ENCODE results near the gene TOX2. TPM values are rescaled to one million over a fixed set of nuclear protein-coding genes. Genes with fewer than 3 reads are reported as not detected.

Gene TOX2
- total and polyA plus RNA-seq, 2 of the 4 experiments (the other 2 are of a cell fraction) = 1.3 to 17.5 TPM

DNA sequence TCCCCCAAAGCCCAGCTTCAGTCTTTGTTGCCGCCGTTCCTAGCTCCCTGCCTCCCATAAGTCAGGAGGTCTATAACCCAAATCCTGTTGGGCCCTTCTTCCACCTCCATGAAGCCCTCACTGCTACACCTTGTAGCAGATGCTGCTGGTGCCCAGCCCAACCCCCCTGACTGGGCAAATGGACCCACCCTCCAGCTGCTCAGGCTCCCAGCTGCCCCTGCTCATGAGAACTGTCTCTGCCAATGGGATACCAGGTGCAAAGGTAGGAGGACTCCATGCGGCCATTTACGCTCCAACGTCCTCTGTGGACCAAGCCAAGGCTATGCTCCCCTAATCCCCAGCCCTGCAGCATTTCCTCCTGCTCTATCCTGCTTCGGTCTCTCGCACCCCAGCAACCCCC, 200.5 kb downstream of the TOX2 start:
- Histone ChIP-seq H2BK15ac (ENCODE audit: low read depth, low read length) (no peak overlapping the region), H2AK9ac (replicated peaks; ENCODE audit: low read depth, low read length, poor library complexity) (no peak overlapping the region), H4K20me1 (ENCODE audit: insufficient read depth, low read length) (no peaks in the 10 kb centered on the region), H2AFZ (replicated peaks; ENCODE audit: low read length, poor library complexity) (no peak overlapping the region), H3K27ac (ENCODE audit: insufficient read depth, low read length) (no peak overlapping the region), H3K4me2 (ENCODE audit: low read depth, low read length) (no peak overlapping the region), H4K91ac (ENCODE audit: insufficient read depth, low read depth, low read length) (no peak overlapping the region), H2BK20ac (ENCODE audit: low read depth, low read length) (no peak overlapping the region), H3K14ac (replicated peaks; ENCODE audit: low read depth, low read length) (no peak overlapping the region), H3K56ac (ENCODE audit: extremely low read depth, insufficient read depth, low read length) (no peak overlapping the region), H4K8ac (ENCODE audit: low read depth in 2 of 2, low read length in 2 of 2) (no peak overlapping the region), H4K5ac (ENCODE audit: low read depth, low read length) (no peak overlapping the region), H2AK5ac (ENCODE audit: low read depth, low read length) (no peak overlapping the region), H3K23ac (ENCODE audit: low read depth, low read length) (no peak overlapping the region), H3K4me1 (ENCODE audit: control insufficient read depth, insufficient read depth, low read length) (peaks cover 1% of the 10 kb centered on the region; the same call in 1 of the 2 replicates), H3K4ac (ENCODE audit: low read depth, low read length) (no peak overlapping the region), H3K27me3 (ENCODE audit: control insufficient read depth, insufficient read depth, low read length) (no peaks in the 10 kb centered on the region; the same call in 1 of the 2 replicates), H3K36me3 (ENCODE audit: control insufficient read depth, insufficient read depth, low read length) (no peaks in the 10 kb centered on the region), H2BK5ac (ENCODE audit: low read depth, low read length, poor library complexity, severe bottlenecking) (no peak overlapping the region), H3K9me3 (ENCODE audit: control insufficient read depth, insufficient read depth, low read length) (no peaks in the 10 kb centered on the region), H3K18ac (ENCODE audit: low read depth, low read length) (no peak overlapping the region), H3K79me1 (ENCODE audit: low read depth in 1 of 2, low read length in 2 of 2) (no peaks in the 10 kb centered on the region; a peak in 1 of 4 replicates), H3K9ac (ENCODE audit: low read depth, low read length) (no peak overlapping the region), H3K9me1 (ENCODE audit: insufficient read depth, low read length) (no peaks in the 10 kb centered on the region; the same call in 1 of the 2 replicates), H3K4me3 (ENCODE audit: insufficient read depth, low read depth, low read length) (no peak overlapping the region), H2BK120ac (ENCODE audit: low read depth, low read length) (no peak overlapping the region)
- intact Hi-C loops (cut with micrococcal nuclease) (loop anchor here (5.0 kb wide), 2 partner anchors 272 to 347 kb away; no protein-coding TSS in a partner anchor), in situ Hi-C loops (cut with MboI; ENCODE audit: low sequenced_read_pairs) (loop anchor here (5.0 kb wide), 2 partner anchors 72 to 197 kb away; partner anchors contain the start of genes FITM2 and JPH2), dilution Hi-C loops (cut with HindIII; ENCODE audit: low sequenced_read_pairs, unreplicated experiment) (no loop called here)
- ATAC-seq (ENCODE audit: low read depth) (no peak), DNase-seq (no peak)
- 98% methylated on average over 7 of the region's 7 CpGs; no CpG with 5 or more reads in 1 of the 2 experiments for WGBS, 2 experiments (ENCODE audit: extremely low coverage in 2 of 2, insufficient read length in 1 of 2)
- no TSS peak for BruUV-seq (replicated peaks)
- POLR2A ChIA-PET (ENCODE audit: unreplicated experiment) = no interaction called here
- CTCF ChIA-PET = interaction anchor here (5.6 kb wide), 1 partner anchor 74 kb away, joined by 67 read pairs; the partner anchor contains the start of gene JPH2
- TF ChIP-seq SMC3 (IDR thresholded peaks at IDR 0.05; ENCODE audit: low read depth, low read length) = no peak
- TF ChIP-seq MXI1 (IDR thresholded peaks at IDR 0.05; ENCODE audit: borderline replicate concordance, low read depth, low read length) = no peak
- TF ChIP-seq BHLHE40 (IDR thresholded peaks at IDR 0.05; ENCODE audit: low read depth, low read length) = no peak
- TF ChIP-seq MAFK (IDR thresholded peaks at IDR 0.05; ENCODE audit: low read depth, low read length) = no peak
- no peak for TF ChIP-seq RAD21 (IDR thresholded peaks at IDR 0.05; ENCODE audit: low read length)
- TF ChIP-seq MAZ (IDR thresholded peaks at IDR 0.05; ENCODE audit: borderline replicate concordance, low read depth, low read length) = no peak
- TF ChIP-seq, protein P1, sequence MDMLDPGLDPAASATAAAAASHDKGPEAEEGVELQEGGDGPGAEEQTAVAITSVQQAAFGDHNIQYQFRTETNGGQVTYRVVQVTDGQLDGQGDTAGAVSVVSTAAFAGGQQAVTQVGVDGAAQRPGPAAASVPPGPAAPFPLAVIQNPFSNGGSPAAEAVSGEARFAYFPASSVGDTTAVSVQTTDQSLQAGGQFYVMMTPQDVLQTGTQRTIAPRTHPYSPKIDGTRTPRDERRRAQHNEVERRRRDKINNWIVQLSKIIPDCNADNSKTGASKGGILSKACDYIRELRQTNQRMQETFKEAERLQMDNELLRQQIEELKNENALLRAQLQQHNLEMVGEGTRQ (IDR thresholded peaks at IDR 0.05; ENCODE audit: low read depth, low read length) = no peak

All from IMR-90 (cell line).